Heart right ventricle (tissue), 16 donors: ENCODE measurements around the gene TUBA8. TPM values are rescaled to one million over a fixed set of nuclear protein-coding genes. Genes with fewer than 3 reads are reported as not detected.

Experiments
- ATAC-seq, 8 donors: fragments of 200-7000 bp; cut with Tn5 transposase; one replicate each; pipeline ENCODE4 v1.9.1; 2020; ENCODE audit warnings: mild to moderate bottlenecking in 8 of 8, moderate library complexity in 8 of 8, moderate number of reproducible peaks in 1 of 8
- DNase-seq, 2 donors: peaks; one replicate each; pipeline ENCODE4 v3.0.0-alpha.2; 2020
- H3K27ac ChIP-seq, 10 donors: fragments of 200-600 bp; sonication (generic) in 2 of 10; one replicate each; pipeline versions ENCODE4 v1.5.0 to v1.8.0; 2020 to 2022; ENCODE audit warnings: mild to moderate bottlenecking in 3 of 10
- H3K27me3 ChIP-seq, 7 donors: fragments of 200-600 bp; one replicate each; pipeline ENCODE4 v1.8.0; 2021 to 2022; ENCODE audit warnings: mild to moderate bottlenecking in 2 of 7
- H3K36me3 ChIP-seq, 9 donors: fragments of 200-600 bp; sonication (generic) in 1 of 9; one replicate each; pipeline versions ENCODE4 v1.5.0 to v1.8.0; 2020 to 2022; ENCODE audit warnings: mild to moderate bottlenecking in 2 of 9
- H3K4me1 ChIP-seq, 9 donors: fragments of 200-600 bp; sonication (generic) in 1 of 9; one replicate each; pipeline versions ENCODE4 v1.5.0 to v1.8.0; 2020 to 2022; ENCODE audit warnings: mild to moderate bottlenecking in 4 of 9
- H3K4me3 ChIP-seq, 10 donors: fragments of 200-600 bp; sonication (generic) in 2 of 10; one replicate each; pipeline versions ENCODE4 v1.5.0 to v1.8.0; 2020 to 2022; ENCODE audit warnings: mild to moderate bottlenecking in 7 of 10, moderate library complexity in 2 of 10
- H3K9me3 ChIP-seq, 11 donors: fragments of 200-600 bp in 10 of 11; sonication (generic) in 2 of 11; one replicate each; pipeline versions ENCODE4 v1.5.0 to v1.8.0; 2013 to 2022; ENCODE audit warnings: mild to moderate bottlenecking in 2 of 11, control low read depth in 1 of 11, moderate library complexity in 1 of 11
- WGBS, 2 donors: extraction: QIAGEN DNeasy Blood & Tissue Kit; methylation state at CpG; one replicate each; pipeline ENCODE4 v1.1.7; 2013; ENCODE audit warnings: inconsistent platforms in 1 of 2; 5-methylcytosine and 5-hydroxymethylcytosine counted together
- intact Hi-C, 10 donors: fragments of 100-400 bp; cut with DNase I; formaldehyde crosslinking; loops; one replicate each; pipeline versions ENCODE4 v1.11.1 to v1.14.2; 2022
- polyA plus RNA-seq, 2 donors: library from polyadenylated mRNA; stranded (reverse); fragments of 200-250 nt; gene quantifications; one replicate each; pipeline ENCODE4 v1.2.3, GENCODE V29; 2013
- total RNA-seq, 10 donors: library from RNA; stranded (reverse); fragmentation: NEBNext Ultra II Directional in 3 of 10; extraction: Animal tissue kit (Norgen Biotek cat#: 25700) in 3 of 10; gene quantifications; one replicate each; pipeline versions ENCODE4 v1.2.1 to v1.2.4, GENCODE V29; 2021 to 2023
- TF ChIP-seq, protein P1 (sequence below), 9 donors: fragments of 200-600 bp; sonication (generic) in 2 of 9; IDR thresholded peaks; one replicate each; pipeline versions ENCODE4 v1.5.0 to v1.8.0; 2021 to 2022; ENCODE audit warnings: antibody characterized with exemption in 9 of 9, mild to moderate bottlenecking in 5 of 9, moderate library complexity in 1 of 9
- donor health status: Arrhythmogenic right ventricular cardiomyopathy.
- donor health status: ischemic (EF 13 %, LVEDD 7.1; RV severe dilation, severe dysfunction).
- donor health status: healthy with polysubstance abuse.
- donor health status: DM: no; HTN: yes; CAD: no.
- donor health status: DM: no; HTN: no; CAD: no.
- donor health status: ischemic (EF 25% LVEDD 6.9; RV normal size, moderate dysfunction).
- donor health status: ischemic (EF 25% LVEDD 5.7; RV mildly dilated, moderate dysfunction).
- donor health status: healthy.
- donor health status: DM: yes; HTN: yes; CAD: no.
- donor health status: Ischemic cardiomyopathy.
- donor health status: ischemic (EF 35%, LVEDD 5.7; RV mildly dilated, moderate dysfunction).
- donor health status: nonischemic (EF 11% LVEDD 7.7; RV severe dilation, severe dysfunction).
- donor health status: DM: yes; HTN: yes; CAD: no.
- donor health status: PGD.
- donor health status: ischemic (EF 29% LVEDD 5.4; RV normal size, mild dysfunction).
- donor health status: nonischemic (EF 23%, LVEDD 6.1; RV moderate dilation, normal function).

TUBA8 gene
- total and polyA plus RNA-seq, 12 donors: 44.9 to 183 (median 109) TPM

DNA sequence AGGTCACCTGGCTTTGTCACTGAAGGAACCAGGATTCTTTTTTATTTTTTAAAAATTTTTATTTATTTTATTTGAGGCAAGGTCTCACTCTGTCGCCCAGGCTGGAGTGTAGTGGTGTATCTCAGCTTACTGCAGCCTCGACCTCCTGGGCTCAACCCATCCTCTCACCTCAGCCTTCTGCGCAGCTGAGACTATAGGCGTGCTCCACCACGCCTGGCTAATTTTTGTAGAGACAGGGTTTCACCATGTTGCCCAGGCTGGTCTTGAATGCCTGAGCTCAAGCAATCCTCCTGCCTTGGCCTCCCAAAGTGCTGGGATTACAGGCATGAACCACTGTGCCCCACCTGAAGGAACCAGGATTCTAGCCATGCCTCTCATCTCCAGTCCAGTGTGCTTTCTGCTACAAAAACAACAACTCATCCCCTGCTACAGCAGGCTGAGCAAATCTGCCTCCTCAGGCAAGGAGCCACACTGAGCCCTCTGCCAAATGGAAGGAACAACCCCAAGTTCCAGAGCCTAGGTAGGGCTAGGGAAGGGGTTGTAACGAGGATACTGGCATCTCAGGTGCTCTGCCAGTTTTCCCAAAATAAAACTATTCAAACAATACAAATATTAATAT, 35.4 kb upstream of the TUBA8 start:
- no peak overlapping the region for H3K4me3 ChIP-seq
- H3K4me1 ChIP-seq: peaks cover 9 to 38% (median 29%) of the 10 kb centered on the region in 9 donors
- peak overlapping the region in 6 of 10 donors; percentile 5 to 87 (median 38) for H3K27ac ChIP-seq
- TF ChIP-seq, protein P1, sequence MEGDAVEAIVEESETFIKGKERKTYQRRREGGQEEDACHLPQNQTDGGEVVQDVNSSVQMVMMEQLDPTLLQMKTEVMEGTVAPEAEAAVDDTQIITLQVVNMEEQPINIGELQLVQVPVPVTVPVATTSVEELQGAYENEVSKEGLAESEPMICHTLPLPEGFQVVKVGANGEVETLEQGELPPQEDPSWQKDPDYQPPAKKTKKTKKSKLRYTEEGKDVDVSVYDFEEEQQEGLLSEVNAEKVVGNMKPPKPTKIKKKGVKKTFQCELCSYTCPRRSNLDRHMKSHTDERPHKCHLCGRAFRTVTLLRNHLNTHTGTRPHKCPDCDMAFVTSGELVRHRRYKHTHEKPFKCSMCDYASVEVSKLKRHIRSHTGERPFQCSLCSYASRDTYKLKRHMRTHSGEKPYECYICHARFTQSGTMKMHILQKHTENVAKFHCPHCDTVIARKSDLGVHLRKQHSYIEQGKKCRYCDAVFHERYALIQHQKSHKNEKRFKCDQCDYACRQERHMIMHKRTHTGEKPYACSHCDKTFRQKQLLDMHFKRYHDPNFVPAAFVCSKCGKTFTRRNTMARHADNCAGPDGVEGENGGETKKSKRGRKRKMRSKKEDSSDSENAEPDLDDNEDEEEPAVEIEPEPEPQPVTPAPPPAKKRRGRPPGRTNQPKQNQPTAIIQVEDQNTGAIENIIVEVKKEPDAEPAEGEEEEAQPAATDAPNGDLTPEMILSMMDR (IDR thresholded peaks at IDR 0.05): no peak
- no peaks in the 10 kb centered on the region for H3K27me3 ChIP-seq
- DNase-seq (no peak), ATAC-seq (no peak)
- H3K36me3 ChIP-seq: peaks cover 0 to 11% (median 0%) of the 10 kb centered on the region in 9 donors
- no peaks in the 10 kb centered on the region for H3K9me3 ChIP-seq
- 93 to 96% methylated on average over 6 of the region's 6 CpGs for WGBS, 2 donors
- intact Hi-C loops: loop anchor here in 9 of 10 donors (2.0 to 10.0 kb wide), 12 partner anchors 50 to 520 kb away; partner anchors contain the start of genes MICAL3 (in 2 of the 9) and BCL2L13 (in 1 of the 9)

DNA sequence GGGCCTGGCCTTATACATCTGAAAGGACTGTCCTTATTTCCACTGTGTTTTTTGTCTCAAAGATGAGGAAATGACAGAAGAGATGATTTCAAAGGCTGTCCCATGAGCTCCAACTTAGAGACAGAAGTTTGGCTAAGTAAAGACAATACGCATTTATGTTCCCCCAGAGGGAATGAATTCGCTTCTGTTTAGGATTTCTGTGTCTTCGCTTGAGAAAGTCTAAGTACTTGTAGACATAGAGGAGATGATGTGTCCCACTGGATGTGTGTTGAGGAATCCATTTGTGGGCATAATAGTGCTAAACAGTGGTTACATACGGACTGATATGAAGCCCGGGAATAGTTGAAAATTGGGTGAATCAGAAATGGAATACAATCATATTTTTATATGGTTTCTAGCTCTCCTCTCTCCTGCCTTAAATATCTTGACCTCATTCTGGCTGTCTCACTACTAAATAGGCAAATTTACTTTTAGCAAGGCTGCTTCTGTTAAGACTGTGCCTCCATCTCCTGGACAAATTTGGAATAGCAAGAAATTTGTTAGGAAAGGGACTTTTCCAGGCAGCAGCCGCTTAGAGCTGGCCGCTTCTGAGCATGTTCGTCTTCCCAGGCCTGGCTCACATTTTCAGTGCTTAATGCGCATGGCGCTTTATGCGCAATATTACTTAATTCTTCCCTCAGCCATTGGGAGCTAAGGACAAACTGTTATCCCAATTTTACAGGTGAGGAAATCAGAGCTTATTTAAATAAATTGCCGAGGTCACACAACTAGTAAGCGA, 34.7 kb upstream of the TUBA8 start:
- DNase-seq: peak; percentile 38 to 77
- ATAC-seq: peak; percentile 11 to 70 (median 53)
- H3K36me3 ChIP-seq: peaks cover 0 to 18% (median 4%) of the 10 kb centered on the region in 9 donors
- 26 to 28% methylated on average over 13 of the region's 13 CpGs for WGBS, 2 donors
- H3K27ac ChIP-seq: peak overlapping the region in 7 of 10 donors; percentile 15 to 90 (median 87)
- no peaks in the 10 kb centered on the region for H3K27me3 ChIP-seq
- TF ChIP-seq, protein P1 (IDR thresholded peaks at IDR 0.05): peak; percentile 78 to 93 (median 86)
- H3K4me3 ChIP-seq: peak overlapping the region in 2 of 10 donors; percentile 3 to 80
- H3K4me1 ChIP-seq: peaks cover 9 to 38% (median 29%) of the 10 kb centered on the region in 9 donors
- intact Hi-C loops: loop anchor here (1.0 to 10.0 kb wide), 17 partner anchors 51 to 521 kb away; partner anchors contain the start of genes MICAL3 (in 2 of the 10) and BCL2L13 (in 1 of the 10)
- no peaks in the 10 kb centered on the region for H3K9me3 ChIP-seq

DNA sequence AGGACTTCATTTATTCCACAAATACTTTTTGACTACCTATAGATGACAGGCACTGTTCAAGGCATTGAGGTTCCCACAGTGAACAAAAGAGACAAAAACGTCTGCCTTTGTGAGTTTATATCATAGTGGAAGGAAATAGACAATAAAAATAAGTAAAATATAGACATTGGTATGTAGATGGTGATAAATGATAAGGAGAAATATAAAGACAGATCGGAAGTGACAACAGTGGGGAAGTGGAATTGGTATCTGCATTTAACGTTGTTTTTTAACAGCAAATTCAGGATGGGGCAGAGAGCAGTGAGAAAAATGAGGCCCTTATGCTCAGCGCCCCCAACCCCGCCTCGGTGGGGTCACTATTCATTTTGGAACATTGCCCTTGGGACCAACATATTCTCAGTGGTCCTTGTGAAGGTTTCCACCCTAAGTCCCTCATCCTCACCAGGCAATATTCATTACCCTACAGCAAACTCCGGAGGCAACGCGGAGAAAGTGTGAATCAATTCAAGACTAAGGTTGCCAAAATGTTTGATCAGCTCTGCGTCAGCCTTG, 33.4 kb upstream of the TUBA8 start:
- ATAC-seq (peak in 2 of 8 donors; percentile 4), DNase-seq (no peak)
- H3K9me3 ChIP-seq: no peaks in the 10 kb centered on the region
- TF ChIP-seq, protein P1 (IDR thresholded peaks at IDR 0.05): no peak
- WGBS, 2 donors: 7 to 8% methylated on average over 10 of the region's 10 CpGs
- no peaks in the 10 kb centered on the region for H3K27me3 ChIP-seq
- peak overlapping the region; percentile 23 to 91 (median 86) for H3K27ac ChIP-seq
- peaks cover 0 to 30% (median 14%) of the 10 kb centered on the region in 9 donors for H3K36me3 ChIP-seq
- peak overlapping the region; percentile 80 to 99 (median 93) for H3K4me3 ChIP-seq
- intact Hi-C loops: loop anchor here (1.0 to 10.0 kb wide), 14 partner anchors 52 to 522 kb away; partner anchors contain the start of genes MICAL3 (in 2 of the 10) and BCL2L13 (in 1 of the 10)
- peaks cover 9 to 38% (median 29%) of the 10 kb centered on the region in 9 donors for H3K4me1 ChIP-seq
